ENCODE results near the gene SVIL. TPM values are rescaled to one million over a fixed set of nuclear protein-coding genes. Genes with fewer than 3 reads are reported as not detected.
"Not testable (repeated sequence)": the region's sequence is repeated elsewhere in the genome, so short reads cannot be mapped to it uniquely, and the experiment has no call there.

SVIL gene
- total RNA-seq, 2 experiments from 2014 or later = 7.0 to 8.3 TPM

DNA sequence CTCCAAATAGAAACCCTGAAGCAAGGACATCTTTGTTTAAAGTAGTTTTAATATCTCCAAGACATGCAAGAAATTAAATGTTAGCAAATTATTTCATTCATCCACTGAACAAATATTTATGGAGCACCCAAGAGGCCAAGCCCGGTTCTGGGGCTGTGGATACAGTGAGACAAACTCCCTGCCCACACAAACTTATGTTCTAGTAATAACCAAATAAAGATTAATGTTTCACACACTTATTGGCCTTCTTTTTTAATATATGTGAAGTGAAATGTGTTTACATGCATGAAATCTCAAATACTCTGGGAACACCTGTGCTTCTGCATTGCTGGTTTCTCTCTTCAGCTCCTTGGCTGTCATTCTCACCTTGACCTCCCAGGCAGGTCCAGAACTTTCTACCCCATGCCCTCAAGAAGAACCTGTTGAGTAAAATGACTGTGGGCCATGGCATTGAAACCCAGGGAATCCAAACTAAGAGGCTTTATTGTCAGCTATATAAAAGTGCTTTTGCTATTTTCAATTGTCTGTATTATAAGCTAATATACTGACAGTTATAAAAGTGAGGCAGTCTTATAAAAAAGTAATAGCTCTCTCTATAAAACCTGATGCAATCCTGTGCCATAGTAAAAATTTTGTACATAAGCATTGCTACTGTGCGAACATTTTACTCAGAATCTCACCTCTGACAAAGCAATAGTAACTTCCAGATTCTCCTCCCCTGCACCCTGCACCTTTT lies 43.7 kb downstream of the SVIL start:
- Mint-ChIP-seq H3K4me1 (ENCODE audit: low read depth) (peaks cover 8% of the 10 kb centered on the region), H3K9me3 (no peaks in the 10 kb centered on the region), H3K4me3 (no peak overlapping the region), H3K36me3 (ENCODE audit: low read depth) (peaks cover 2% of the 10 kb centered on the region), H3K27me3 (ENCODE audit: low read depth) (no peaks in the 10 kb centered on the region), H3K27ac (no peak overlapping the region)
- intact Hi-C loops (cut with micrococcal nuclease) = loop anchor here (1.0 to 5.0 kb wide), 6 partner anchors 59 to 204 kb away; no protein-coding TSS in a partner anchor
- CTCF ChIA-PET = interaction anchor here (0.5 to 1.7 kb wide), 15 partner anchors 17 to 1492 kb away, joined by 3 to 9 read pairs (median 3); partner anchors contain the start of gene SVIL
- no peak for DNase-seq

DNA sequence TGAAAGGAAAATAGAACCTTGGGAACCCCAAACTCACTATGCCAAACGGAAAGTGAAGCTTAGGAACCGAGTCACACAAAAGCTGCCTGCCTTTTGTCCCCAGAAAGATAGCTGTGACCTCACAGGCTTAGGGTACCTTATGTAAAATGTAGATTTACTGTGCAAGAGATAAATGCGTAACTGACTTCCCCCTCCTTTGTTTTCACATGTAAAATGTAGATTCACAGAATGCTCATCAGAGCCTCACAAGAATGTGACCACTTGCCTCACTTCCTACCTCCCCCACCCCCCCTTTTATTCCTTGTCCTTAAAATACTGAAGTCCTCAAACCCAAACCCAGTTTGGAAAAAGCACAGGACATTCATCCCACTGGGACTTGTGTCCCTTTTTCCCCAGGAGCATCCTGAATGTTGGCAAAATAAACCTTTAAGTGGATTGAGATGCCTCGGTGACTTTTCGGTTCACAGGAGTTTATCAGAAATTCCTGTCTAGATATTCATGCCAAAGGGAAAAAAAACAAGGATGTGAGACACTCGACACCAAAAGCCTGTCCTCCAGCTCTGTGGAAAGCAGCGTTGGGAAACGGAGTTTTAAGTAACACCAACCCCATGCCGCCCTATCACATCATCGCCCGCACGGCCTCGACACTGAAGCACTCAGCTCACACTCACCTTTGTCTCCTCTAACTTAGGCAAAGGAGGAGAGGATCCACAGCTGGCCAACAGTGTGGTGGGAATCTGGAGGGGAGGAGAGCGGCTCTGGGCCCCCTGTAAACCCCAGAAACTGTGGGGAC lies 45.9 kb downstream of the SVIL start:
- no peak for DNase-seq
- Mint-ChIP-seq H3K27ac (no peak overlapping the region), H3K27me3 (ENCODE audit: low read depth) (no peaks in the 10 kb centered on the region), H3K4me3 (no peak overlapping the region), H3K4me1 (ENCODE audit: low read depth) (peaks cover 8% of the 10 kb centered on the region), H3K36me3 (ENCODE audit: low read depth) (peaks cover 2% of the 10 kb centered on the region), H3K9me3 (no peaks in the 10 kb centered on the region)
- intact Hi-C loops (cut with micrococcal nuclease) = no loop called here
- CTCF ChIA-PET = no interaction called here

DNA sequence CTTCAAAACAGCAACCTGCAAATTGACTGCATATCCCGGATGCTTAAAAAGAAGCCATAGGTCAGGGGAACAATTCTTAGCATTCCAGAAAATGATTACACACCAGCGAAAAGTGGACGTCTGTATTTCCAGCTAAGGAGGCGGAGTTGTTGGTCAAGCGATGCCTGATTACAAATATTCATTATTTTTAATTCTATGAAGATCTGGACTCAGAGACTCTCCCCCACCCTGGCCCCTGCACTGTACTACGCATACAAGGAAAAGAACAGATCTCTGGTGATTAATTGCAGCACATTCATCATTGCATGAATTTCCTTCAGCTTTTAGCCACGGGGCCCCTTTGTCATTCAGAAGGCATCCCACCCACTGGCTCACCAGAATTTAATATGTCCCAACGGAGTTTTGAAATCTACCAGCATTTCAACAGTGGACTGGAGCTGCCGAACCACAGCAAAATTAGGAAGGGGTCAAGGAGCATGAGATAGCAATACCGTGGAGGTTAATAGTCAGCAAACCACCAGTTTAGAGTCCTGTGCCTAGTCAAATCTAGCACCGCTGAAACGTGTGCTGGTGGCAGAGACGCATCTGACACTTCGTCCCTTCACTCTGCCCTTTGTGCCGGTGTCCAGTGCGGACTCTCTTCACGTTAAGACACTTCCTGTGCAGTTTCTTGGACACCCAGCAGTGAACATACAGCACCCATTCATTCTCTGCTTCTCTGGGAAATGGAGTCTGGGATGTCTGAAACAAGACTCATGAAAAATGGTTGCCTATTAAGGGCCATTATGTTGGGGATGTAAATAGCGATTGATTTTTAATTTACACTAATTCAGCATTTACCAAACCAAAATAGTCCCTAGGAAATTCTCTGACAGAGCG lies 46.8 kb downstream of the SVIL start:
- H3K36me3 Mint-ChIP-seq (ENCODE audit: low read depth); intact Hi-C loops (cut with micrococcal nuclease); H3K9me3 Mint-ChIP-seq; H3K27ac Mint-ChIP-seq; DNase-seq; H3K4me3 Mint-ChIP-seq; H3K27me3 Mint-ChIP-seq (ENCODE audit: low read depth); CTCF ChIA-PET: not testable (repeated sequence)
- peaks cover 15% of the 10 kb centered on the region for H3K4me1 Mint-ChIP-seq (ENCODE audit: low read depth)

DNA sequence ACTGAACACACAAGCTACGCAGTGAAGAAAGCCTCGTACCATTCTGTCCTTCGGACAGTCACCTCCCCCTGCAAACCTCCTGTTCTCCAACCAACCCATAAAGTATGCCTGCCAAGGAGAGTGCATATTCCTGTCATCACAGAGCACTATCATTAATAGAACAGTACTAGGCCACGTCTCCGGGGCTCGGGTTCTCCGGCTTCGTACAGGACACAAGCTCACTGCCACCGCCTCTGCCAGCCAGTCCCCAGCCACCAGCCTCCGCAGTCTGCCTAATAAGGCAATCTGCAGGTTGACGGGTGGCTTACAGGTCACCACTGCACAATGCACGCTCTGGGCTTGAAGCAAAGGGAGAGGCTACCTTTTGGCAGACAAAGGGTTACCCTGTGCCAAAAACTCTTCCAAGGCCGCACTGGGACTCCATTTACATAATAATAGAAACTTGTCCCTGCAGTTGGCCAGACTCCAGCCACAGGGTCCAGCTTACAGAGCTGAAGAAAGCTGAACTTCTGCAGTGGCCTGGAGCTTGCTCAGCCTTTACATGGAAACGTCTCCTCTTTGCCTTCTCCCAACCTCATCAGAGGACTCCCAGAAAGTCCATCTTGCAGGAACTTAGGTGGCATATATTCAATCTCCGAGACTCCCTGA lies 47.5 kb downstream of the SVIL start:
- peaks cover 19% of the 10 kb centered on the region for H3K4me1 Mint-ChIP-seq (ENCODE audit: low read depth)
- CTCF ChIA-PET; H3K36me3 Mint-ChIP-seq (ENCODE audit: low read depth); H3K27ac Mint-ChIP-seq; H3K4me3 Mint-ChIP-seq; DNase-seq; intact Hi-C loops (cut with micrococcal nuclease); H3K9me3 Mint-ChIP-seq; H3K27me3 Mint-ChIP-seq (ENCODE audit: low read depth): not testable (repeated sequence)

DNA sequence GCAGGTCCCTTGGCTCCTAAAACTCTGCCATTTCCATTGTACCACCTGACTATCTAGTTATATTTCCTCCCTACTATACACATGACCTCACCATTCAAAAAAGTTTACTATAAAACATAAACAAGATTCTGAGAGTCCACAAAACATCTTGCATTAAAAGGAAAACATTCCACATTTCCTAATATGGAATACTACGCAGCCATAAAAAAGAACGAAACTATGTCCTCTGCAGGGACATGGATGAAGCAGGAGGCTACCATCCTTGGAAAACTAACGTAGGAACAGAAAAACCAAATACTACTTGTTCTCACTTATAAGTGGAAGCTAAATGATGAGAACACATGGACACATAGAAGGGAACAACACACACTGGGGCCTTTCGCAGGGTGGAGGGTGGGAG lies 48.3 kb downstream of the SVIL start:
- intact Hi-C loops (cut with micrococcal nuclease) = no loop called here
- DNase-seq = no peak
- Mint-ChIP-seq H3K4me1 (ENCODE audit: low read depth) (peaks cover 19% of the 10 kb centered on the region), H3K4me3 (no peak overlapping the region), H3K9me3 (no peaks in the 10 kb centered on the region), H3K27ac (no peak overlapping the region), H3K27me3 (ENCODE audit: low read depth) (no peaks in the 10 kb centered on the region), H3K36me3 (ENCODE audit: low read depth) (peaks cover 3% of the 10 kb centered on the region)
- CTCF ChIA-PET = no interaction called here

DNA sequence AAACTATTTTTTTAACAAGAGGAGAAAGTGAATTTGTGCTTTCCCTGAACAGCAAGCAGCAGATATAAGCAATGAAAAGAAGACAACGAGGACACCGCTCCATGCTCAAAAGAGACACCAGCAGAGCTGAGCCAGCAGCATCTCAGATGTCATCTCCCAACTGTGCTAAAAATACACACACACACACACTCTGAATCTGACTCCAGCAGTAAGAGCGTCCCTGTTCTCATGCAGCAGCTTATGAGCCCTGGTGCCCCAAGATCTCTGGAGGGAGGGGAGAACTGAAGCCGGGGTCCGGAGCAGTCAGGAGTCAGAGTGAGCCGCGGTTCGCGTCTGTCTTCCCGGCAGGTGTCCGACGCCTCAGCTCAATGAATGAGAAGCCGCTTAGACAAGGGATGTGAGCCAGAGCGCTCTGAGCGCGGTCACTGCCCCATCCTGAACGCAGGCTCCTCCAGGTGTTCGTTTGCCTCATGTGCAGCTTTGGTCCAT lies 49.2 kb downstream of the SVIL start:
- Mint-ChIP-seq H3K9me3 (no peaks in the 10 kb centered on the region), H3K4me3 (no peak overlapping the region), H3K27me3 (ENCODE audit: low read depth) (no peaks in the 10 kb centered on the region), H3K27ac (no peak overlapping the region), H3K36me3 (ENCODE audit: low read depth) (peaks cover 3% of the 10 kb centered on the region), H3K4me1 (ENCODE audit: low read depth) (peaks cover 15% of the 10 kb centered on the region)
- no peak for DNase-seq
- intact Hi-C loops (cut with micrococcal nuclease) = no loop called here
- CTCF ChIA-PET = no interaction called here

DNA sequence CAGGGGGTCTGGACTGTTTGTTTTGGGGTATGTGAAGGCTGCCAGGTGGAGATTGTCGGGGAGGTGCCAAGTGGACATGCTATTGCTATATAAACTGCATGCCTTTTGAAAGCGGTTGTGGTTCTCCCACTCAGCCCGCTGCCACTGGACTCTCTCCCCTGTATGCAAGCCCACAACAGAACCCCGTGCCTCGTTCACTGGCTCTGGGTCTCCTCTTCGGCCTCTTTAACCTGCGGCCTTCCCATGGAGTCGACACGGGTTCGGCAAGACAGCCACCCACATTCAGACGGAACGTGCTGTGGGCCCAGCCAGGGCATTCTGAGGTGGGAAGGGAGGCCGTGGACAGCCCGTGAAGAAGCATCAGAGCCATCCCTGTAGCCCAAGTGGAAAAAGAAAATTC lies 50.3 kb downstream of the SVIL start:
- CTCF ChIA-PET = interaction anchor here (0.6 to 0.7 kb wide), 2 partner anchors 52 to 69 kb away, joined by 4 to 6 read pairs; no protein-coding TSS in a partner anchor
- Mint-ChIP-seq H3K4me3 (no peak overlapping the region), H3K36me3 (ENCODE audit: low read depth) (peaks cover 3% of the 10 kb centered on the region), H3K27me3 (ENCODE audit: low read depth) (no peaks in the 10 kb centered on the region), H3K27ac (no peak overlapping the region), H3K9me3 (no peaks in the 10 kb centered on the region), H3K4me1 (ENCODE audit: low read depth) (peaks cover 10% of the 10 kb centered on the region)
- no peak for DNase-seq
- intact Hi-C loops (cut with micrococcal nuclease) = no loop called here

DNA sequence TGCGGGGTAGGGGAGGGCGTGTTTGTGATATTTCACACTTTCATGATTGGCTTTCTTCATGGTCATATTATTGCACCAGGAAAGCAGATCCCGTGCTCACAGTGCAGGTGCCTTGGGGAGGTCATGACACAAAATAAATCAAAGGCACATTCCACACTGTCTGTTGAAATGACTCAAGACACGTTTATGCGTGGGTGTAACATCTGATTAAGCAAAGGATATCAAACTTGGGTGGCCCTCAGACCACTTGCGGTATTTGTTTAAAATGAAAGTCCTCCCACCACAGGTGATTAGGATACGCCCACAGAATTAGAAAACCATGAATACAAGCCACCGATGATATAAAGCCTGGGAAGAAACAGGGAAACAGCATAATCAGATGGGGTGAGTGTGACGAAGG lies 51.1 kb downstream of the SVIL start:
- Mint-ChIP-seq H3K36me3 (ENCODE audit: low read depth) (peaks cover 3% of the 10 kb centered on the region), H3K27ac (no peak overlapping the region), H3K27me3 (ENCODE audit: low read depth) (no peaks in the 10 kb centered on the region), H3K9me3 (no peaks in the 10 kb centered on the region), H3K4me1 (ENCODE audit: low read depth) (peaks cover 10% of the 10 kb centered on the region), H3K4me3 (no peak overlapping the region)
- no peak for DNase-seq
- CTCF ChIA-PET = no interaction called here
- intact Hi-C loops (cut with micrococcal nuclease) = no loop called here

DNA sequence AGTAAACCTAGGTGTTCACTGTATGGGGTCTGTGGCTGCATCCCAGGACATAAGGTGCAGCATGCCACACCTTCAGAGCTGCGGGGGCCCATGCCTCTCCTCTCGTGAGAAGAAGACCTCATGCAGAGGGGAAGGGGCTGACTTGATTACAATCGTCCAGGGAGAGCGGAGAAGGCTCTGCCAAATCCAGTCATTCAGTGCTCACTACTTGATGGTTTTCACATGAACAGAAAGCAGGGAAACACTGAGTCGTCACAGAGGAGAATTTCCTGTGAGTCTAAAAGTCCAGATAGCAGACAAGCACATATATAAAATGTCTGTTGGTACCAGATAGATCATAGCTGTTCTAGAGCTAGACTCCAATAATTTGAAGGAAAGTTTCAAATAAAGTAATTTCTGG lies 52.0 kb downstream of the SVIL start:
- DNase-seq = peak; percentile 12
- H3K27ac Mint-ChIP-seq; H3K27me3 Mint-ChIP-seq (ENCODE audit: low read depth); H3K9me3 Mint-ChIP-seq; intact Hi-C loops (cut with micrococcal nuclease); H3K36me3 Mint-ChIP-seq (ENCODE audit: low read depth); CTCF ChIA-PET; H3K4me3 Mint-ChIP-seq: not testable (repeated sequence)
- H3K4me1 Mint-ChIP-seq (ENCODE audit: low read depth) = peaks cover 10% of the 10 kb centered on the region

DNA sequence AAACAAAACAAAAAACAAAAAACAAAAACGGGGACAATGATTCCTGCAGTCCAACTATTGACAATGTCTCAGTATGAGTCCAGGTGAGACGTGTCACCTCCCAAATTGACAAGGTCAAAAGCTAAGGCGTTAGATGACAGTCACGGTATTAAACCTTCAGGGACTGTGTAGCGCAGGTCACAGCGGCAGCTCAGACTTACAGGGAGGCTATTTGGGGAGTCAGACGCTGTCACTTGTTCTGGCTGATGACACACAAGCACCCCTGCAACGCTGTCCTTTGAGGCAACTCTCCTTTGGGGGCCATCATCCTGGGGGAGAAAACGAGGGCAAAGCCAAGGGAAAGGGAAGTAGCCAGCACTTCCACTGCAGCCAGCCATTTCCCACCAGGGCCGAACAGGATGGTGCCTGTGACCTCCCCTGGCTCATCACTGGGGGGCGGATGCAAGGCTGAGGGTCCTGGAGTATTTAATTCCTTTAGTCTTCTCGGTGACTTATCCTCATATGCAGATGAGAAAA lies 55.3 kb downstream of the SVIL start:
- CTCF ChIA-PET = interaction anchor here (0.7 to 1.5 kb wide), 3 partner anchors 11 to 226 kb away, joined by 3 to 4 read pairs (median 3); no protein-coding TSS in a partner anchor

DNA sequence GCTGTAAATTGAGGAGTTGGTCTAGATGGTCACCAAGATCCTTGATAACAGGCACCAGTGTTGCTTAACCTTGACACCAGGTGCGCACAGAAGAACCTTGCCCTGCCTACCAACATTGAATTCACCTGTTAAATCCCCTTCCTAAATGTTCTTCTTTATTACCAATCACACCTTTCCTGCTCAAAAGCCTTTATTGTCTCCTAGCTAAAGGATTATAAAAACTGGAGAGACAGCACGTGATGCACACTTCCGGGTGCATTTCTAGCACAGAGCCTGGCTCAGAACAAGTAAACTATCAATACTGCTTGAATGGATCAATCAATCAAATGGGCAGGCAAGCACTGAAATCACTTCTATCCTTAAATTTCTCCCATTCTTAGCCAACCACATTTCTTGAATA lies 56.3 kb downstream of the SVIL start:
- Mint-ChIP-seq H3K36me3 (ENCODE audit: low read depth) (peaks cover 1% of the 10 kb centered on the region), H3K27ac (no peak overlapping the region), H3K27me3 (ENCODE audit: low read depth) (no peaks in the 10 kb centered on the region), H3K4me3 (no peak overlapping the region), H3K9me3 (no peaks in the 10 kb centered on the region), H3K4me1 (ENCODE audit: low read depth) (peaks cover 9% of the 10 kb centered on the region)
- no peak for DNase-seq
- CTCF ChIA-PET = interaction anchor here (1.5 kb wide), 1 partner anchor 12 kb away, joined by 4 read pairs; no protein-coding TSS in a partner anchor
- intact Hi-C loops (cut with micrococcal nuclease) = no loop called here

More for the DNA sequence above, 55.3 kb downstream of the SVIL start:
- Mint-ChIP-seq H3K4me3 (no peak overlapping the region), H3K4me1 (ENCODE audit: low read depth) (peaks cover 10% of the 10 kb centered on the region), H3K27me3 (ENCODE audit: low read depth) (no peaks in the 10 kb centered on the region), H3K9me3 (no peaks in the 10 kb centered on the region), H3K27ac (no peak overlapping the region), H3K36me3 (ENCODE audit: low read depth) (peaks cover 1% of the 10 kb centered on the region)
- intact Hi-C loops (cut with micrococcal nuclease) = no loop called here
- no peak for DNase-seq

Measured in activated naive CD4-positive, alpha-beta T cell treated with anti-CD3 and anti-CD28 coated beads for 36 hours (primary cell).